K562 (cell line): ENCODE results near the gene SUPT5H. TPM values are rescaled to one million over a fixed set of nuclear protein-coding genes. Genes with fewer than 3 reads are reported as not detected.

Source experiments
- CHCHD3 ChIP-seq: fragments of 250-450 bp; sonication (Bioruptor Pico); IDR thresholded peaks from 2 replicates; pipeline ENCODE4 v2.1.2; 2022; ENCODE audit warnings: mild to moderate bottlenecking
- CREBBP ChIP-seq: IDR thresholded peaks from one replicate; pipeline ENCODE4 v1.6.1; 2012; ENCODE audit warnings: low read depth, mild to moderate bottlenecking, control low read depth, inconsistent platforms, low read length
- ID3 ChIP-seq, 2 experiments: fragments of 250-450 bp in 1 of 2; fragments of 450-650 bp in 1 of 2; sonication (Bioruptor Pico) in 1 of 2; IDR thresholded peaks; 2 replicates each; pipeline versions ENCODE4 v1.6.1 to v1.8.0; 2016 to 2021; ENCODE audit warnings: mild to moderate bottlenecking in 2 of 2, moderate library complexity in 2 of 2, missing compliant biosample characterization in 1 of 2, missing genetic modification characterization in 1 of 2
- JUN ChIP-seq, 2 experiments: sonication (generic) in 1 of 2; formaldehyde crosslinking in 1 of 2; IDR thresholded peaks; 2 replicates each; pipeline versions ENCODE4 v1.6.1 to v1.8.0; 2012 to 2022; ENCODE audit warnings: borderline replicate concordance in 2 of 2, mild to moderate bottlenecking in 2 of 2, improper control_type of control experiment in 1 of 2, low read depth in 1 of 2, low read length in 1 of 2, missing genetic modification reagents in 1 of 2
- NFIX ChIP-seq: fragments of 250-450 bp; sonication (Bioruptor Pico); IDR thresholded peaks from 2 replicates; pipeline ENCODE4 v1.4.0; 2020; ENCODE audit warnings: low read depth, mild to moderate bottlenecking, moderate library complexity
- PURB ChIP-seq: sonication (generic); formaldehyde crosslinking; IDR thresholded peaks from 2 replicates; pipeline ENCODE4 v1.9.0; 2021; ENCODE audit warnings: low read depth, mild to moderate bottlenecking, missing genetic modification reagents
- SMARCC2 ChIP-seq: fragments of 450-650 bp; IDR thresholded peaks from 2 replicates; pipeline ENCODE4 v1.6.1; 2017; ENCODE audit warnings: antibody characterized with exemption, moderate library complexity, mild to moderate bottlenecking, low read depth
- TBP ChIP-seq: optimal IDR thresholded peaks from 2 replicates; pipeline ENCODE3; 2011; ENCODE audit warnings: low read depth, low read length, improper control_type of control experiment
- TSHZ1 ChIP-seq: fragments of 250-450 bp; sonication (Bioruptor Pico); IDR thresholded peaks from 2 replicates; pipeline ENCODE4 v1.4.0; 2020; ENCODE audit warnings: mild to moderate bottlenecking, moderate library complexity
- ZNF212 ChIP-seq: fragments of 450-650 bp; formaldehyde crosslinking; IDR thresholded peaks from 2 replicates; pipeline ENCODE4 v1.4.0; 2020; ENCODE audit warnings: mild to moderate bottlenecking
- ZNF583 ChIP-seq: fragments of 250-450 bp; sonication (Bioruptor Pico); IDR thresholded peaks from 2 replicates; pipeline ENCODE4 v1.4.0; 2020
- polyA plus RNA-seq, 8 experiments: library from polyadenylated mRNA; depleted of rRNA in 4 of 8; stranded (reverse) in 5 of 8; unstranded in 3 of 8; fragments of >200 nt; fragmentation: Nextera tagmentation in 2 of 8; fragmentation: Illumina TruSeq in 1 of 8; extraction: Ambion mirVana in 2 of 8; extraction: Trizol in 1 of 8; gene quantifications; 2 replicates each; pipeline versions ENCODE4 v1.2.1 to v1.2.3, GENCODE V29; 2011 to 2014; ENCODE audit warnings: inconsistent platforms in 1 of 8, missing spikeins in 1 of 8
- total RNA-seq, 7 experiments: library from RNA; depleted of rRNA in 6 of 7; stranded (reverse); fragments of >200 nt in 6 of 7; fragmentation: Illumina TruSeq in 2 of 7; extraction: Trizol in 2 of 7; gene quantifications; 2 replicates each; pipeline versions ENCODE4 v1.2.1 to v1.2.3, GENCODE V29; 2011 to 2021; ENCODE audit warnings: low replicate concordance in 1 of 7
- TF ChIP-seq, protein P1 (sequence below): fragments of 450-650 bp; formaldehyde crosslinking; IDR thresholded peaks from 2 replicates; pipeline ENCODE4 v1.4.0; 2022; ENCODE audit warnings: mild to moderate bottlenecking, moderate library complexity
- TF ChIP-seq, protein P2 (sequence below): sonication (generic); formaldehyde crosslinking; IDR thresholded peaks from 2 replicates; pipeline ENCODE4 v1.8.0; 2022; ENCODE audit warnings: missing genetic modification reagents, mild to moderate bottlenecking, moderate library complexity, borderline replicate concordance
- TF ChIP-seq, protein P3 (sequence below): fragments of 450-650 bp; formaldehyde crosslinking; conservative IDR thresholded peaks from 2 replicates; pipeline ENCODE4 v1.4.0; 2022; ENCODE audit warnings: mild to moderate bottlenecking, missing genetic modification characterization
- TF ChIP-seq, protein P4 (sequence below): fragments of 450-650 bp; IDR thresholded peaks from one replicate; pipeline ENCODE4 v1.6.1; 2018; ENCODE audit warnings: mild to moderate bottlenecking, moderate library complexity; ENCODE audit not compliant: partially characterized antibody
- TF ChIP-seq, protein P5 (sequence below): sonication (generic); formaldehyde crosslinking; IDR thresholded peaks from 2 replicates; pipeline ENCODE4 v1.8.0; 2022; ENCODE audit warnings: missing genetic modification reagents, mild to moderate bottlenecking, borderline replicate concordance

The SUPT5H gene
- total and polyA plus RNA-seq, 9 of the 15 experiments (the other 6 are each of a cell fraction or from before 2014, with no cell fraction given) = 13.3 to 85.9 (median 35.9) TPM

- TF ChIP-seq CREBBP (no peak), TBP (no peak), ZNF212 (CRISPR knock-in tag) (no peak), SMARCC2 (no peak), JUN (IDR thresholded peaks at IDR 0.05; ENCODE audit: borderline replicate concordance, low read depth, low read length) (peak; percentile 25; the same call in 1 of the 2 replicates), JUN (CRISPR knock-in tag; IDR thresholded peaks at IDR 0.05; ENCODE audit: borderline replicate concordance) (no peak; the same call in 1 of the 2 replicates), PURB (no peak), NFIX (CRISPR knock-in tag) (no peak), ID3 (CRISPR knock-in tag; IDR thresholded peaks at IDR 0.05) (no peak), ID3 (tag; IDR thresholded peaks at IDR 0.05) (peak; percentile 69), CHCHD3 (no peak), ZNF583 (CRISPR knock-in tag) (0 out of 2 replicates have a peak, but pooled peaks have one; percentile 8), TSHZ1 (no peak)
- TF ChIP-seq, protein P1, sequence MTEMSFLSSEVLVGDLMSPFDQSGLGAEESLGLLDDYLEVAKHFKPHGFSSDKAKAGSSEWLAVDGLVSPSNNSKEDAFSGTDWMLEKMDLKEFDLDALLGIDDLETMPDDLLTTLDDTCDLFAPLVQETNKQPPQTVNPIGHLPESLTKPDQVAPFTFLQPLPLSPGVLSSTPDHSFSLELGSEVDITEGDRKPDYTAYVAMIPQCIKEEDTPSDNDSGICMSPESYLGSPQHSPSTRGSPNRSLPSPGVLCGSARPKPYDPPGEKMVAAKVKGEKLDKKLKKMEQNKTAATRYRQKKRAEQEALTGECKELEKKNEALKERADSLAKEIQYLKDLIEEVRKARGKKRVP = no peak
- TF ChIP-seq, protein P2, sequence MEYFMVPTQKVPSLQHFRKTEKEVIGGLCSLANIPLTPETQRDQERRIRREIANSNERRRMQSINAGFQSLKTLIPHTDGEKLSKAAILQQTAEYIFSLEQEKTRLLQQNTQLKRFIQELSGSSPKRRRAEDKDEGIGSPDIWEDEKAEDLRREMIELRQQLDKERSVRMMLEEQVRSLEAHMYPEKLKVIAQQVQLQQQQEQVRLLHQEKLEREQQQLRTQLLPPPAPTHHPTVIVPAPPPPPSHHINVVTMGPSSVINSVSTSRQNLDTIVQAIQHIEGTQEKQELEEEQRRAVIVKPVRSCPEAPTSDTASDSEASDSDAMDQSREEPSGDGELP = peak; percentile 32; the same call in 1 of the 2 replicates
- TF ChIP-seq, protein P3, sequence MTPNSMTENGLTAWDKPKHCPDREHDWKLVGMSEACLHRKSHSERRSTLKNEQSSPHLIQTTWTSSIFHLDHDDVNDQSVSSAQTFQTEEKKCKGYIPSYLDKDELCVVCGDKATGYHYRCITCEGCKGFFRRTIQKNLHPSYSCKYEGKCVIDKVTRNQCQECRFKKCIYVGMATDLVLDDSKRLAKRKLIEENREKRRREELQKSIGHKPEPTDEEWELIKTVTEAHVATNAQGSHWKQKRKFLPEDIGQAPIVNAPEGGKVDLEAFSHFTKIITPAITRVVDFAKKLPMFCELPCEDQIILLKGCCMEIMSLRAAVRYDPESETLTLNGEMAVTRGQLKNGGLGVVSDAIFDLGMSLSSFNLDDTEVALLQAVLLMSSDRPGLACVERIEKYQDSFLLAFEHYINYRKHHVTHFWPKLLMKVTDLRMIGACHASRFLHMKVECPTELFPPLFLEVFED (CRISPR knock-in tag) = no peak
- TF ChIP-seq, protein P4, sequence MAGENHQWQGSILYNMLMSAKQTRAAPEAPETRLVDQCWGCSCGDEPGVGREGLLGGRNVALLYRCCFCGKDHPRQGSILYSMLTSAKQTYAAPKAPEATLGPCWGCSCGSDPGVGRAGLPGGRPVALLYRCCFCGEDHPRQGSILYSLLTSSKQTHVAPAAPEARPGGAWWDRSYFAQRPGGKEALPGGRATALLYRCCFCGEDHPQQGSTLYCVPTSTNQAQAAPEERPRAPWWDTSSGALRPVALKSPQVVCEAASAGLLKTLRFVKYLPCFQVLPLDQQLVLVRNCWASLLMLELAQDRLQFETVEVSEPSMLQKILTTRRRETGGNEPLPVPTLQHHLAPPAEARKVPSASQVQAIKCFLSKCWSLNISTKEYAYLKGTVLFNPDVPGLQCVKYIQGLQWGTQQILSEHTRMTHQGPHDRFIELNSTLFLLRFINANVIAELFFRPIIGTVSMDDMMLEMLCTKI = no peak
- TF ChIP-seq, protein P5, sequence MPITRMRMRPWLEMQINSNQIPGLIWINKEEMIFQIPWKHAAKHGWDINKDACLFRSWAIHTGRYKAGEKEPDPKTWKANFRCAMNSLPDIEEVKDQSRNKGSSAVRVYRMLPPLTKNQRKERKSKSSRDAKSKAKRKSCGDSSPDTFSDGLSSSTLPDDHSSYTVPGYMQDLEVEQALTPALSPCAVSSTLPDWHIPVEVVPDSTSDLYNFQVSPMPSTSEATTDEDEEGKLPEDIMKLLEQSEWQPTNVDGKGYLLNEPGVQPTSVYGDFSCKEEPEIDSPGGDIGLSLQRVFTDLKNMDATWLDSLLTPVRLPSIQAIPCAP (CRISPR knock-in tag) = no peak
Observed at GRCh38 chr19:39506944-39507714, 61.7 kb downstream of the SUPT5H start (continued).
